MM.1S (cell line): ENCODE measurements around the gene DCUN1D5.

Experiments used
- EZH2 ChIP-seq: fragments of 300-600 bp; sonication (generic); optimal IDR thresholded peaks from 2 replicates; pipeline ENCODE3; 2017; ENCODE audit warnings: low read depth, mild to moderate bottlenecking, antibody characterized with exemption, low read length, mixed read lengths
- EZH2phosphoT487 ChIP-seq: fragments of 300-600 bp; sonication (generic); IDR thresholded peaks from 2 replicates; pipeline ENCODE4 v1.6.1; 2018; ENCODE audit warnings: antibody characterized with exemption, low read length
- TF ChIP-seq, protein P1 (sequence below): fragments of 300-600 bp; sonication (generic); IDR thresholded peaks from 2 replicates; pipeline ENCODE4 v1.5.1; 2016; ENCODE audit warnings: antibody characterized with exemption, low read length, mixed read lengths

DNA sequence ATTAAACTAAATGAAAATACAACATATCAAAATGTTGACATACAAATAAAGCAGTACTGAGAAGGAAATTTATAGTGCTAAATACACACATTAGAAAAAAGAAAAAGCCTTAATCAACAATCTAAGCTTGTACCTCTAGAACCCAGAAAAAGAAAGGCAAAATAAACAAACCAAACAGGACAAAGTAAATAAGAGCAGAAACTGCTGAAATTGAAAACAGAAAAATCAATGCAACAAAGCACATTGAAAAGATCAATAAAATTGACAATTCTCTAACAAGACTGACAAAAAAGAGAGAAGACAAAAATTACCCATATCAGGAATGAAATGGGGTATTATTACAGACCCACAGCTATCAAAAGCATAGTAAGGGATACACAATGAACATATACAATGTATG lies 21.0 kb downstream of the DCUN1D5 start:
- TF ChIP-seq, protein P1, sequence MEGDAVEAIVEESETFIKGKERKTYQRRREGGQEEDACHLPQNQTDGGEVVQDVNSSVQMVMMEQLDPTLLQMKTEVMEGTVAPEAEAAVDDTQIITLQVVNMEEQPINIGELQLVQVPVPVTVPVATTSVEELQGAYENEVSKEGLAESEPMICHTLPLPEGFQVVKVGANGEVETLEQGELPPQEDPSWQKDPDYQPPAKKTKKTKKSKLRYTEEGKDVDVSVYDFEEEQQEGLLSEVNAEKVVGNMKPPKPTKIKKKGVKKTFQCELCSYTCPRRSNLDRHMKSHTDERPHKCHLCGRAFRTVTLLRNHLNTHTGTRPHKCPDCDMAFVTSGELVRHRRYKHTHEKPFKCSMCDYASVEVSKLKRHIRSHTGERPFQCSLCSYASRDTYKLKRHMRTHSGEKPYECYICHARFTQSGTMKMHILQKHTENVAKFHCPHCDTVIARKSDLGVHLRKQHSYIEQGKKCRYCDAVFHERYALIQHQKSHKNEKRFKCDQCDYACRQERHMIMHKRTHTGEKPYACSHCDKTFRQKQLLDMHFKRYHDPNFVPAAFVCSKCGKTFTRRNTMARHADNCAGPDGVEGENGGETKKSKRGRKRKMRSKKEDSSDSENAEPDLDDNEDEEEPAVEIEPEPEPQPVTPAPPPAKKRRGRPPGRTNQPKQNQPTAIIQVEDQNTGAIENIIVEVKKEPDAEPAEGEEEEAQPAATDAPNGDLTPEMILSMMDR = no peak
- TF ChIP-seq EZH2 (no peak), EZH2phosphoT487 (no peak)
